Esophagus squamous epithelium (tissue), 5 donors: ENCODE data around the gene CXorf65. TPM values are rescaled to one million over a fixed set of nuclear protein-coding genes. Genes with fewer than 3 reads are reported as not detected.

ENCODE experiments used
- DNase-seq: peaks from one replicate; lab custom pipeline; 2025; lab: John Stamatoyannopoulos, UW
- H3K27ac ChIP-seq, 4 donors: fragments of 200-600 bp; sonication (generic); one replicate each; pipeline ENCODE4 v1.5.1; 2016 to 2019; ENCODE audit warnings: mild to moderate bottlenecking in 1 of 4
- H3K27me3 ChIP-seq, 4 donors: fragments of 200-600 bp; sonication (generic); 1 replicate in 3 of 4; 2 replicates in 1 of 4; pipeline versions ENCODE4 v1.5.1 to v1.6.0; 2017 to 2021; ENCODE audit warnings: antibody characterized with exemption in 1 of 4
- H3K36me3 ChIP-seq, 3 donors: fragments of 200-600 bp; sonication (generic); one replicate each; pipeline ENCODE4 v1.5.1; 2016 to 2019
- H3K4me1 ChIP-seq, 3 donors: fragments of 200-600 bp; sonication (generic); one replicate each; pipeline ENCODE4 v1.5.1; 2017 to 2019
- H3K4me3 ChIP-seq, 4 donors: fragments of 200-600 bp; sonication (generic); 1 replicate in 3 of 4; 2 replicates in 1 of 4; pipeline ENCODE4 v1.5.1; 2016 to 2019; ENCODE audit warnings: mild to moderate bottlenecking in 2 of 4, moderate library complexity in 1 of 4
- H3K9me3 ChIP-seq, 3 donors: fragments of 200-600 bp; sonication (generic); one replicate each; pipeline ENCODE4 v1.5.1; 2016 to 2019
- POLR2A ChIP-seq, 4 donors: fragments of 450-650 bp; IDR thresholded peaks; one replicate each; pipeline ENCODE4 v1.6.1; 2017; ENCODE audit warnings: antibody characterized with exemption in 4 of 4, mild to moderate bottlenecking in 4 of 4, moderate library complexity in 3 of 4
- whole genome bisulfite sequencing, 2 donors: methylation state at CpG; one replicate each; pipeline ENCODE4 v1.1.5; 2018; 5-methylcytosine and 5-hydroxymethylcytosine counted together
- intact Hi-C: fragments of 100-400 bp; cut with DNase I; formaldehyde crosslinking; loops from one replicate; pipeline ENCODE4 v1.15.0; 2022
- total RNA-seq, 4 donors: library from RNA; depleted of rRNA; stranded (reverse); fragments of >200 nt; gene quantifications; one replicate each; pipeline ENCODE4 v1.1.0, GENCODE V29; 2016
- TF ChIP-seq, protein P1 (sequence below), 6 experiments: fragments of 450-650 bp in 4 of 6; fragments of 200-600 bp in 2 of 6; sonication (generic) in 2 of 6; IDR thresholded peaks; one replicate each; pipeline ENCODE4 v1.5.1; 2016 to 2019; ENCODE audit warnings: antibody characterized with exemption in 6 of 6, mild to moderate bottlenecking in 4 of 6, moderate library complexity in 4 of 6
- donor health status: DM: yes; HTN: yes; CAD: no.

The CXorf65 gene
- total RNA-seq, 4 donors from 2014 or later: not detected

DNA sequence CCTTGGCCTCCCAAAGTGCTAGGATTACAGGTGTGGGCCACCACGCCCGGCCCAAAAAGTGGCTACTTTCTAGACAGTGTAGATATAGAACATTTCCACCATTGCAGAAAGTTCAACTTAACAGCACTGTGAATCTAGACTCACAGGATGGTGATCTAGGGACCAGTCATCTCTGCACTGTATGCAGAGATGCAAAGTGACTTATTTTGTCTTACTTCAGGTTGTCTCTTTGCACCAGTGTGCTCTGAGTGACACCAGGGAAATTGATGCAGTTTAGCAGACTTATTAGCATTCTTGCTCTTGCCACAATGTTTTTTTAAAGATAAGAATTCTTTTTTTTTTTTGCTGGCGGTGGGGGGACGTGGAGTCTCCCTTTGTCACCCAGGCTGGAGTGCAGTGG, 23.7 kb downstream of the CXorf65 start:
- intact Hi-C loops: no loop called here
- H3K9me3 ChIP-seq: no peaks in the 10 kb centered on the region

DNA sequence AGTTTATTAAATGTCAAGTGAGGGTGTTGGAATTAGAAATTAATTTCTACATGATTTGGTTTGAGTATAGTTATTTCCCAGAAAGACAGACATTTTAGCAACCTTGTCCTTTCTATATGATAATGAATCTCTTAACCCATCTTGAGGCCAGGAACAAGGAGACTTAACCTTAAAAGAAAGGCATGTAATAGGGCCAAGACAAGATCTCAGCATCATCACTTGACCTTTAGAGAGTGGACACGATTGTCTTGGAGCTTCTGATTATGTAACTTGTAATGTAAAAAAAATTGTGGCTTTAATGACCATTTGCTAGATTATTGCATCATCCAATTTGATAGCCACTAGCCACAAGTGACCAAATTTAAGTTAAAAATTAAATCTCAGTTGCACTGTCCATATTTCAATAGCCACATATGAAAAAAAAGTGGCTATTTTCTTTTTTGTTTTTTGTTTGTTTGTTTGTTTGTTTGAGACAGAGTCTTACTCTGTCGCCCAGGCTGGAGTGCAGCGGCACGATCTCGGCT, 24.4 kb downstream of the CXorf65 start:
- Histone ChIP-seq H3K27ac (no peak overlapping the region), H3K36me3 (no peaks in the 10 kb centered on the region), H3K27me3 (no peaks in the 10 kb centered on the region), H3K9me3 (no peaks in the 10 kb centered on the region), H3K4me3 (no peak overlapping the region), H3K4me1 (no peaks in the 10 kb centered on the region)
- WGBS, 2 donors: 86 to 91% methylated on average over 5 of the region's 5 CpGs
- intact Hi-C loops: no loop called here
- DNase-seq: no peak
- TF ChIP-seq, protein P1, sequence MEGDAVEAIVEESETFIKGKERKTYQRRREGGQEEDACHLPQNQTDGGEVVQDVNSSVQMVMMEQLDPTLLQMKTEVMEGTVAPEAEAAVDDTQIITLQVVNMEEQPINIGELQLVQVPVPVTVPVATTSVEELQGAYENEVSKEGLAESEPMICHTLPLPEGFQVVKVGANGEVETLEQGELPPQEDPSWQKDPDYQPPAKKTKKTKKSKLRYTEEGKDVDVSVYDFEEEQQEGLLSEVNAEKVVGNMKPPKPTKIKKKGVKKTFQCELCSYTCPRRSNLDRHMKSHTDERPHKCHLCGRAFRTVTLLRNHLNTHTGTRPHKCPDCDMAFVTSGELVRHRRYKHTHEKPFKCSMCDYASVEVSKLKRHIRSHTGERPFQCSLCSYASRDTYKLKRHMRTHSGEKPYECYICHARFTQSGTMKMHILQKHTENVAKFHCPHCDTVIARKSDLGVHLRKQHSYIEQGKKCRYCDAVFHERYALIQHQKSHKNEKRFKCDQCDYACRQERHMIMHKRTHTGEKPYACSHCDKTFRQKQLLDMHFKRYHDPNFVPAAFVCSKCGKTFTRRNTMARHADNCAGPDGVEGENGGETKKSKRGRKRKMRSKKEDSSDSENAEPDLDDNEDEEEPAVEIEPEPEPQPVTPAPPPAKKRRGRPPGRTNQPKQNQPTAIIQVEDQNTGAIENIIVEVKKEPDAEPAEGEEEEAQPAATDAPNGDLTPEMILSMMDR (IDR thresholded peaks at IDR 0.05): no peak
- TF ChIP-seq POLR2A (IDR thresholded peaks at IDR 0.05): no peak

More for the DNA sequence above, 23.7 kb downstream of the CXorf65 start:
- no peak overlapping the region for H3K4me3 ChIP-seq
- no peak overlapping the region for H3K27ac ChIP-seq
- no peak for DNase-seq
- H3K27me3 ChIP-seq: no peaks in the 10 kb centered on the region
- no peak for TF ChIP-seq POLR2A (IDR thresholded peaks at IDR 0.05)
- TF ChIP-seq, protein P1 (IDR thresholded peaks at IDR 0.05): no peak
- H3K4me1 ChIP-seq: no peaks in the 10 kb centered on the region
- no peaks in the 10 kb centered on the region for H3K36me3 ChIP-seq
- WGBS, 2 donors: 80 to 100% methylated on average over 2 of the region's 4 CpGs

DNA sequence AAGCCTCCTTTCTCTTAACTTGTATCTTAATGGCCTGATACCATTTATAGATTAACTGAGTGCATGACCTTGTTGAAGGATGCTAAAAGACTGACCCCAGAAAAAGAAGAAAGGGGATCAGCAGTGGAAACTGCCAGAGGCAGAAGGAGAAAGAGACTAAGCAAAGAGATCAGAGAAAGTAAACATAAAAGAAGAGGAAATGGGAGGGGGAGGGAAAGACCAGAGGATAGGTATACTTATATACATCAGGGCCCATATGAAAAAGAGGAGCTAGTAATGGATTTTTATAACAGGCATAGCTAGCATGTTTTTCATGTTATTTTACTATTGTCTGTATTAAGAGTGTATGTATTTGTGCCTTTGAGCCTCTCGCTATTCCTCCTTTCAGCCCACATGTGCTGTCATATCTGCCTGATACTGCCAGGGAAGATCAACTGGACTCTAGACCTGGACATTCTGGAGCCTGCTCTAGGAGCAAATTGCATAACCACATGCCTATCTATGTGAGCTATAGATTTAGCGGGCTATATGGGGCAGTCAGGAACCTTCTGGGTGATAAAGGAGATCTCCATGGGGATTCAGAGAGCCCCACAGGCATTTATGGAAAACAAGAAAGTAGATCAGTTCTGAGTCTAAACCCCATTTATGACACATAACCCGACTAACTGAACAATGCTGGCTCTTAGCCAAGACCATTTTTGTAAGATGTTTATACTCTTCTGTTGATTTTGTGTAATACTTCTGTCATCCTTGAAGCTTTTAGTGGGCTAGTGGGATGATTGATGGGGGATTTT, 25.0 kb downstream of the CXorf65 start:
- Histone ChIP-seq H3K9me3 (no peaks in the 10 kb centered on the region), H3K27ac (no peak overlapping the region), H3K27me3 (no peaks in the 10 kb centered on the region), H3K4me1 (no peaks in the 10 kb centered on the region), H3K36me3 (no peaks in the 10 kb centered on the region), H3K4me3 (no peak overlapping the region)
- WGBS, 2 donors: 24 to 55% methylated on average over 2 to 3 of the region's 3 CpGs
- no peak for DNase-seq
- TF ChIP-seq, protein P1 (IDR thresholded peaks at IDR 0.05): no peak
- no peak for TF ChIP-seq POLR2A (IDR thresholded peaks at IDR 0.05)
- intact Hi-C loops: no loop called here

DNA sequence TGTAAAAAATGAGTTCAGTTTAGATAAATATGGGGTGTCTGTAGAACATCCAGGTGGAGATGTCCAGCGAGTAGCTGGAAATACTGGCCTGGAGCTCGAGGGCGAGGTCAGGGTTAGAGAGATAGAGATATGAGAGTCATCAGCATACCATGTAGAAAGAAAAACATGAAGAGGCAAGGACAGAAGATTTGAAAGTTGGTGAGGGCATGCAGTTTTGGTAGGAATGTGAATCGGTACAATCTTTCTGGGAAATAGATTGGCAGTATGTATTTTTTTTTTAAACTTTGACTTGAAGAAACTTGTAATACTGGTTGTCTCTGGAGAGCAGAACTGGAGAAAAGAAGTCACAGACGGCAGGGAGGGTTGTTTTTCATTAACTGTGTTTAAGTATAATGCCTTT, 36.0 kb downstream of the CXorf65 start:
- 46 to 59% methylated on average over 5 of the region's 5 CpGs for WGBS, 2 donors
- no peak overlapping the region for H3K4me3 ChIP-seq
- no peak for DNase-seq
- TF ChIP-seq, protein P1 (IDR thresholded peaks at IDR 0.05): no peak
- no peak for TF ChIP-seq POLR2A (IDR thresholded peaks at IDR 0.05)
- H3K27me3 ChIP-seq: peaks cover 0 to 2% (median 0%) of the 10 kb centered on the region in 4 donors
- H3K9me3 ChIP-seq: no peaks in the 10 kb centered on the region
- peak overlapping the region in 1 of 4 donors; percentile 9 for H3K27ac ChIP-seq
- no peaks in the 10 kb centered on the region for H3K36me3 ChIP-seq
- intact Hi-C loops: no loop called here
- H3K4me1 ChIP-seq: peaks cover 0 to 25% (median 6%) of the 10 kb centered on the region in 3 donors
